GM12864 (cell line): ENCODE results near the gene TTLL6.

Experiments used
- DNase-seq: peaks from one replicate; pipeline ENCODE4 v3.0.0-alpha.2; 2011; ENCODE audit warnings: low read depth
- H3K4me3 ChIP-seq: 2 replicates; pipeline ENCODE4 v1.5.1; 2011; ENCODE audit warnings: mild to moderate bottlenecking, low read depth, low read length, control low read depth
- TF ChIP-seq, protein P1 (sequence below): IDR thresholded peaks from 2 replicates; pipeline ENCODE4 v1.5.1; 2011; ENCODE audit warnings: low read depth, mild to moderate bottlenecking, moderate library complexity, low read length, control low read depth, inconsistent platforms; ENCODE audit errors: missing control alignments

The TTLL6 gene

DNA sequence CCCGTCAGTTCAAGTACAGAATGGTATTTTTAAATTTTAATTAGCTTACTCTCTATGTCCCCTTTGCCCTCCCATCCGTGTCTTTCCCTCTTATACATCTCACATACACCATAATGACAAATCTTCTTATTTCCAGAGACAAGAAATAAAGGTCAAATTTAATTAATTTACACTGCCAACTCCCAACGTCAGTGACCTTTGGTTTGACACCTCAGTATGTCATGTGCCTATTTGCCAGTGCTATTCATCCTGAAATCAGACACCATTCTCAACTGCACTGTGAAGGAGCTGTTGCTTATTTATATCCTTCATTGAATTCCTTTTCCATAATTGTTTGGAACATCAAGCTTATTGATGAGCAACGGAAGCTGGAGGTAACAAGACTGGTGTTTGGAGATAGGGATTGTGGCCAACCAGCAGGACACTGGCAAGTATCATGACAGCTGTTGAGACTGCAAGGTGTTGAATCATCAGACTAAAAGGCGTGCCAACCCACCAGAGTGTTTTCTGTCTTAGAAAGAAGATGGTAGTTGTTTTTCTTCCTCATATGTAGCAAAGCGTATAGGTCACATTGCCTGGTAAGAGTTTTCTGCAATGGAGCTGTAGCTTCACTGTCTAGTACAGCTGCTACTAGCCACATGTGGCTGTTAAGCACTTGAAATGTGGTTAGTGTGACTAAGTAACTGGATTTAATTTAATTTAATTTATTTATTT lies 26.3 kb upstream of the TTLL6 start:
- no peak for DNase-seq
- H3K4me3 ChIP-seq: no peak overlapping the region
- TF ChIP-seq, protein P1, sequence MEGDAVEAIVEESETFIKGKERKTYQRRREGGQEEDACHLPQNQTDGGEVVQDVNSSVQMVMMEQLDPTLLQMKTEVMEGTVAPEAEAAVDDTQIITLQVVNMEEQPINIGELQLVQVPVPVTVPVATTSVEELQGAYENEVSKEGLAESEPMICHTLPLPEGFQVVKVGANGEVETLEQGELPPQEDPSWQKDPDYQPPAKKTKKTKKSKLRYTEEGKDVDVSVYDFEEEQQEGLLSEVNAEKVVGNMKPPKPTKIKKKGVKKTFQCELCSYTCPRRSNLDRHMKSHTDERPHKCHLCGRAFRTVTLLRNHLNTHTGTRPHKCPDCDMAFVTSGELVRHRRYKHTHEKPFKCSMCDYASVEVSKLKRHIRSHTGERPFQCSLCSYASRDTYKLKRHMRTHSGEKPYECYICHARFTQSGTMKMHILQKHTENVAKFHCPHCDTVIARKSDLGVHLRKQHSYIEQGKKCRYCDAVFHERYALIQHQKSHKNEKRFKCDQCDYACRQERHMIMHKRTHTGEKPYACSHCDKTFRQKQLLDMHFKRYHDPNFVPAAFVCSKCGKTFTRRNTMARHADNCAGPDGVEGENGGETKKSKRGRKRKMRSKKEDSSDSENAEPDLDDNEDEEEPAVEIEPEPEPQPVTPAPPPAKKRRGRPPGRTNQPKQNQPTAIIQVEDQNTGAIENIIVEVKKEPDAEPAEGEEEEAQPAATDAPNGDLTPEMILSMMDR: no peak

DNA sequence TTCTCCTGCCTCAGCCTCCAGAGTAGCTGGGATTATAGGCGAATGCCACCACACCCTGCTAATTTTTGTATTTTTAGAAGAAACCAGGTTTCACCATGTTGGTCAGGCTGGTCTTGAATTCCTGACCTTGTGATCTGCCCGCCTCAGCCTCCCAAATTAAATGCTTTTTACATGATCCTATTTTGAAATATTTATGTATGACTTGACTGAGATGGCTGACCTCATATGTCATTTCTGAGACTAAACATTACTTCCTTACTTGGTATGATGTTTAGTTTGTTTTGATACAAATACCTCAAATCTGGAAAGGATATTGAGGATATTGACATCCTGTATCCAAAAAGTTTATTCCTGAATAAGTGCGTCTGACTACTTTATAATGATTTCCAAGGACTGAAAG lies 25.7 kb upstream of the TTLL6 start:
- DNase-seq: no peak
- TF ChIP-seq, protein P1: no peak
- no peak overlapping the region for H3K4me3 ChIP-seq

DNA sequence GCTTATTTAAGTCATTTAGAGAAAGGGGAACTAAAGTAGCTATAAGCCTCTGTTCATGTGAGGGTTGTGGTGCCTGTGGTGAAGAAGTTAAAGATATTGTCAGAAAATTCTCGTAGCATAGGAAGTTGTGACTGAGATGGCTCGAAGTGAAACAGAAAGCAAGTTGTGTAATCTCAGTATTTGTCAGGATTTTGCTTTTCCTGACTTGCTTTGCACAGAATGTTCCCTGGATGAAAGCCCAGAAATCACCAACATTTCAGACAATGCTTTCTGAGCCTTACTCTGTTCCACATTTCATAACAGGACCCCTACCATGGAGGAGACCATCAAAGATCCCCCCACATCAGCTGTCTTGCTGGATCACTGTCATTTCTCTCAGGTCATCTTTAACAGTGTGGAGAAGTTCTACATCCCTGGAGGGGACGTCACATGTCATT lies 24.4 kb upstream of the TTLL6 start:
- peak overlapping the region; percentile 24; the same call in 1 of the 2 replicates for H3K4me3 ChIP-seq
- peak; percentile 77 for DNase-seq
- TF ChIP-seq, protein P1: no peak

DNA sequence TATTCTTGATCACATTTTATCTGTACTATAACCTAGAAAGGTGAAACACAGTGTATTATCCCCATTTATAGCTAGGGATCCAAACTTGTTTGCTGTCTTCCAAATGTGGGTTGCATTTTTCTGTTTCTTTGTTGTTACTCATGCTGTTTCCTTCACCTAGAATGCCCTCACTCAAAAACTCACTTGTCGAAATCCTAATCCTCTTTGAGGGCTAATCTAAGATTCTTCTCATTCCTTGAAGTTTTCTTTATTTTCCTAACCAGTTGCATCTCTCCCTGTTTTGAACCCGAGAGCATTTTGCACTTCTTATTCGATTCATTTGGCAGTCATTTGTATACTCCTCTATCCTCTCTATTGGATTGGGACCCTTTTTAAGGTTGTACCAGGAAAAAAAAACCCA lies 23.4 kb upstream of the TTLL6 start:
- TF ChIP-seq, protein P1: no peak
- DNase-seq: no peak
- H3K4me3 ChIP-seq: no peak overlapping the region

DNA sequence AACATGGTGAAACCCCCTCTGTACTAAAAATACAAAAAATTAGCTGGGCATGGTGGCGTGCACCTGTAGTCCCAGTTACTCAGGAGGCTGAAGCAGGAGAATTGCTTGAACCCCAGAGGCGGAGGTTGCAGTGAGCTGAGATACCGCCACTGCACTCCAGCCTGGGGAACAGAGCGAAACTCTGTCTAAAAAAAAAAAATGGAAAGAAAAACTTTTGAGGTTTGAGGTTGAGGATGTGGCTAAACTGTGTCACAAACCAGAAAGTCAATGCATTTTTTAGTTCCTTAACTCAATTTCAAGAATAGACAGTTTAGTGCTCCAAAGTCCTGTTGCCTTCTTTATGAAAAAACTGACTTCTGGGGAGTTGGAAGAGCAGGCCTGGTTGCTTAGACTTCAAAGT lies 20.4 kb upstream of the TTLL6 start:
- peak overlapping the region; percentile 16; the same call in 1 of the 2 replicates for H3K4me3 ChIP-seq
- peak; percentile 58 for DNase-seq

DNA sequence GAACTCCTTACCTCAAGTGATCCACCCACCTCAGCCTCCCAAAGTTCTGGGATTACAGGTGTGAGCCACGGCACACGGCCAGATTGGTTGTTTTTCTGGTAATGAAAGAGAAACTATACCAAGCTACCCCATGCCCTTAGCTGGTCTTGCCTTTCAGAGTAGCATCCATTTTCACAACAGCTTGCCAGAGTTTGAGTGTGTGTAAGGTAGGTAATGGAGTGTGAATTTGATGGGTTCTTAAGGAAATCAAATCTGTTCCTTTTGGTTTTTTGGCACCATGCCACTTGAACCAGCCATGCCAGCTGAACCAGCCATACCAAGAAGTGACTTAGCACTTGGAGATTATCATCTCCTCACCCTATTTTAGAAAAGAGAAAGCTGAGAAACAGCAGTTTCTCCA lies 18.9 kb upstream of the TTLL6 start:
- no peak overlapping the region for H3K4me3 ChIP-seq

DNA sequence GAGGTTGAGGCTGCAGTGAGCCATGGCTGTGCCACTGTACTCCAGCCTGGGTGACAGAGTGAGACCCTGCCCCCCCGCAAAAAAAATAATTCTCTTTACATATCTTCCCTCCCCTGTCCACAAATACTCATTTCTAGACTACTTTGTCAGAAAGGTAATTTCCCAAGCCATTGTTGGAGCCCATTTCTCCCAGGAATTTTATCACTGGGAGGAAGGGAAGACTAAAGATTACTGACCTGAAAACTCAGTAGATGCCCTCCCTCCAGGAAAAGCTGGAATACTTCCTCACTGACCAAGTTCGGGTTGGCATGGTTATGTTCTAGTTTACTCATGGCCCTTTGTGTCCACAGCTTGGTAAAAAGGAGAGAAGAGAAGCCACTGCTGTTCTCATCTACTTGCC lies 17.9 kb upstream of the TTLL6 start:
- H3K4me3 ChIP-seq: no peak overlapping the region
- TF ChIP-seq, protein P1: no peak
- no peak for DNase-seq

More for the DNA sequence above, 18.9 kb upstream of the TTLL6 start:
- no peak for DNase-seq
- TF ChIP-seq, protein P1: no peak
